Progenitor cell of endocrine pancreas (in vitro differentiated cells): Measurements from ENCODE around the gene UCK2. TPM values are rescaled to one million over a fixed set of nuclear protein-coding genes. Genes with fewer than 3 reads are reported as not detected.

ENCODE experiments used
- DNase-seq: peaks from one replicate; pipeline ENCODE4 v3.0.0; 2021; ENCODE audit warnings: low spot score; ENCODE audit not compliant: unreplicated experiment
- H3K27ac Mint-ChIP-seq: 2 replicates; pipeline ENCODE4 v1.8.0; 2021; ENCODE audit warnings: mild to moderate bottlenecking, moderate library complexity, mixed read lengths
- H3K27me3 Mint-ChIP-seq: 2 replicates; pipeline ENCODE4 v1.8.0; 2021; ENCODE audit warnings: mixed read lengths
- H3K36me3 Mint-ChIP-seq: 2 replicates; pipeline ENCODE4 v1.8.0; 2022; ENCODE audit warnings: mixed read lengths; ENCODE audit not compliant: insufficient read depth
- H3K4me1 Mint-ChIP-seq: 2 replicates; pipeline ENCODE4 v1.8.0; 2021; ENCODE audit warnings: low read depth, mixed read lengths
- H3K4me3 Mint-ChIP-seq: 2 replicates; pipeline ENCODE4 v1.8.0; 2021; ENCODE audit warnings: low read depth, mild to moderate bottlenecking, moderate library complexity, mixed read lengths
- H3K9me3 Mint-ChIP-seq: 2 replicates; pipeline ENCODE4 v1.8.0; 2021; ENCODE audit warnings: low read depth, mixed read lengths
- total RNA-seq: library from RNA; stranded (reverse); gene quantifications from 2 replicates; pipeline ENCODE4 v1.2.1, GENCODE V29; 2021
- TF ChIP-seq, protein P1 (sequence below): fragments of 200-600 bp; sonication (generic); IDR thresholded peaks from one replicate; pipeline ENCODE4 v1.5.0; 2021; ENCODE audit warnings: antibody characterized with exemption, mild to moderate bottlenecking; ENCODE audit not compliant: unreplicated experiment

UCK2 gene
- total RNA-seq, 1 donor from 2014 or later = 29.7 TPM

- H3K4me3 Mint-ChIP-seq = no peak overlapping the region
- no peak for DNase-seq
- peaks cover 19% of the 10 kb centered on the region for H3K36me3 Mint-ChIP-seq
- H3K4me1 Mint-ChIP-seq = peaks cover 23% of the 10 kb centered on the region
- peaks cover 14% of the 10 kb centered on the region for H3K9me3 Mint-ChIP-seq
- H3K27ac Mint-ChIP-seq = no peak overlapping the region
- TF ChIP-seq, protein P1, sequence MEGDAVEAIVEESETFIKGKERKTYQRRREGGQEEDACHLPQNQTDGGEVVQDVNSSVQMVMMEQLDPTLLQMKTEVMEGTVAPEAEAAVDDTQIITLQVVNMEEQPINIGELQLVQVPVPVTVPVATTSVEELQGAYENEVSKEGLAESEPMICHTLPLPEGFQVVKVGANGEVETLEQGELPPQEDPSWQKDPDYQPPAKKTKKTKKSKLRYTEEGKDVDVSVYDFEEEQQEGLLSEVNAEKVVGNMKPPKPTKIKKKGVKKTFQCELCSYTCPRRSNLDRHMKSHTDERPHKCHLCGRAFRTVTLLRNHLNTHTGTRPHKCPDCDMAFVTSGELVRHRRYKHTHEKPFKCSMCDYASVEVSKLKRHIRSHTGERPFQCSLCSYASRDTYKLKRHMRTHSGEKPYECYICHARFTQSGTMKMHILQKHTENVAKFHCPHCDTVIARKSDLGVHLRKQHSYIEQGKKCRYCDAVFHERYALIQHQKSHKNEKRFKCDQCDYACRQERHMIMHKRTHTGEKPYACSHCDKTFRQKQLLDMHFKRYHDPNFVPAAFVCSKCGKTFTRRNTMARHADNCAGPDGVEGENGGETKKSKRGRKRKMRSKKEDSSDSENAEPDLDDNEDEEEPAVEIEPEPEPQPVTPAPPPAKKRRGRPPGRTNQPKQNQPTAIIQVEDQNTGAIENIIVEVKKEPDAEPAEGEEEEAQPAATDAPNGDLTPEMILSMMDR = no peak
- H3K27me3 Mint-ChIP-seq = no peaks in the 10 kb centered on the region
These were observed 53.6 kb downstream of the UCK2 start for GRCh38 chr1:165880993-165881392.

DNA sequence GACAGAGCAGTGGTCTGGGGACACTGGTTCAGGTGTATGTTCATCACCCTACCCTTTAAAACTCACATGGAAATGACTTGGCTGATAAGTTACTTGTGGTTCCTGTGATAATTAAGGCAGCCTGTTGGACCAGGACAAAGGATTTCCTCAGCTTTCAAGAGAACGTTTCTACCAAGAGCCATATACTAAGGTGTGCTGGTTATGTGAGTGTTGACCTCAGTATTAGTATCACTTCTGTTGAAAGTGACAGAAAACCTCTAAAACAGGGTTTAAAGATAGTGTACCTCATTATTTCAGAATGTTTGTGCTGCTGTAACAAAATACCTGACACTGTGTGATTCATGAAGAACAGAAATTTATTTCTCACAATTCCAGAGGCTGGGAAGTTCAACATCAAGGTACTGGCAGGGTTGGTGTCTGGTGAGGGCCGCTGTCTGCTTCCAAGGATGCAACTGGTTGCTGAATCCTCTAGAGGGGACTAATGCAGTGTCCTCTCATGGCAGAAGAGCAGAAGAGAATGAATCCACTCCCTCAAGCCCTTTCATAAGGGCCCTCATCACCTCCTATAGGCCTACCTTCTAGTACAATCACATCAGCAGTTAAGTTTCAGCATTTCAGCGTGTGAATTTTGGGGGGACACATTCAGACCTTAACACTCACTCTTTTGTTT lies 54.9 kb downstream of the UCK2 start:
- no peak overlapping the region for H3K4me3 Mint-ChIP-seq
- no peak for DNase-seq
- peaks cover 11% of the 10 kb centered on the region for H3K36me3 Mint-ChIP-seq
- H3K27me3 Mint-ChIP-seq = no peaks in the 10 kb centered on the region
- H3K9me3 Mint-ChIP-seq = peaks cover 9% of the 10 kb centered on the region
- H3K4me1 Mint-ChIP-seq = peaks cover 30% of the 10 kb centered on the region
- H3K27ac Mint-ChIP-seq = no peak overlapping the region
- TF ChIP-seq, protein P1 = no peak

- peaks cover 5% of the 10 kb centered on the region for H3K36me3 Mint-ChIP-seq
These were observed 55.6 kb downstream of the UCK2 start for GRCh38 chr1:165883056-165883455.

DNA sequence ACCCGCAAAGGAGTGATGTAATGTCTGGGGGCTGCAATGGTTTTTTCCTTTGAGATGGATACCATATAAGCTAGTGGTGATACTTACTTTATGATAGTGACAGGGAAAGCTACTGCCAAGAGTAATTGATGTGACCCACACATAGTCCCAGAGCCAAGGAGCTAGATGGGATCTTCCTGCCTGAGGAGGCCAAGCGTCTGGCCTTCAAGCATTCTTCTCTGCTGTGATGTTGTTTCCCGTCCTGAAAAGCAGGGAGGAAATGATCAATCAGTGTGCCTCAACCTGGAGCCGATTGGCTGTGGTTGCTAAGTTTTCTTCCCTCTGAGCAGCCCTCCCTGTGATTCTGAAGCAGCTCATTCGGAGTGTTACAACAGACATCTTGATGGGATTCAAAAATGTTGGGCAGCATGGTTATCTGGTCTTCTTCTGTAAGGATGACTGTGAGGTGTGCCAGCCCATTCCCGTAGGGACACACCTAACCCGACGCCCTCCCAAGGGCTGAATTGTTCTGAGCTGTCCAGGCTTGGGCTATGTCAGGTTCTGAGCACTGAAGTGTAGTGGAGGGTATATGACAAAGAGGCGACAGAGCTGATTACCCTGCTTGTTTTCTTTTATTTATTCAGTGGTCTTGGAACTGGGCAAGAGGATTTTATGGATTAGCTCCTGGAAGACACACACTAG lies 56.7 kb downstream of the UCK2 start:
- peaks cover 38% of the 10 kb centered on the region for H3K4me1 Mint-ChIP-seq
- no peaks in the 10 kb centered on the region for H3K9me3 Mint-ChIP-seq
- H3K36me3 Mint-ChIP-seq = peaks cover 1% of the 10 kb centered on the region
- TF ChIP-seq, protein P1 = no peak
- H3K4me3 Mint-ChIP-seq = no peak overlapping the region
- no peak for DNase-seq
- H3K27ac Mint-ChIP-seq = no peak overlapping the region
- no peaks in the 10 kb centered on the region for H3K27me3 Mint-ChIP-seq

More at GRCh38 chr1:165883056-165883455, 55.6 kb downstream of the UCK2 start:
- H3K4me1 Mint-ChIP-seq = peaks cover 35% of the 10 kb centered on the region
- TF ChIP-seq, protein P1 = no peak
- H3K4me3 Mint-ChIP-seq = no peak overlapping the region
- no peak overlapping the region for H3K27ac Mint-ChIP-seq
- no peaks in the 10 kb centered on the region for H3K27me3 Mint-ChIP-seq
- no peak for DNase-seq
- H3K9me3 Mint-ChIP-seq = peaks cover 1% of the 10 kb centered on the region

- H3K4me1 Mint-ChIP-seq = peaks cover 38% of the 10 kb centered on the region
- no peak overlapping the region for H3K27ac Mint-ChIP-seq
- peaks cover 1% of the 10 kb centered on the region for H3K36me3 Mint-ChIP-seq
- no peak for DNase-seq
- no peak overlapping the region for H3K4me3 Mint-ChIP-seq
- H3K27me3 Mint-ChIP-seq = no peaks in the 10 kb centered on the region
- H3K9me3 Mint-ChIP-seq = no peaks in the 10 kb centered on the region
- TF ChIP-seq, protein P1 = no peak
These were observed 57.4 kb downstream of the UCK2 start for GRCh38 chr1:165884690-165885304.
